K562 (cell line): ENCODE results near the gene ROMO1. TPM values are rescaled to one million over a fixed set of nuclear protein-coding genes. Genes with fewer than 3 reads are reported as not detected.

ENCODE experiments used
- ATAC-seq: fragments of 200-7000 bp; cut with Tn5 transposase; 3 replicates; pipeline ENCODE4 v1.9.1; 2020; ENCODE audit warnings: moderate library complexity
- BruUV-seq: library from RNA; stranded (reverse); fragments of 400-500 nt; replicated peaks from 2 replicates; lab custom pipeline; 2021; lab: Mats Ljungman, UMichigan
- CTCF ChIA-PET: fragments of 300-600 bp; formaldehyde crosslinking; extraction: SDS; loops from one replicate; lab custom pipeline; 2021; ENCODE audit warnings: low intra/inter-chr PET ratio; lab: Yijun Ruan, JAX
- POLR2A ChIA-PET: fragments of 300-600, 350-650 bp; sonication (Branson Sonifier 250); formaldehyde crosslinking; extraction: SDS; loops from one replicate; lab custom pipeline; 2021; ENCODE audit warnings: antibody characterized with exemption, inconsistent platforms; lab: Yijun Ruan, JAX
- DNase-seq, 4 experiments: peaks; one replicate each; pipeline versions ENCODE4 v3.0.0 to v3.0.0-alpha.2; 2011 to 2018; ENCODE audit warnings: low spot score in 3 of 4, mixed read lengths in 3 of 4; ENCODE audit errors: extremely low read depth in 1 of 4
- FAIRE-seq: peaks from 2 replicates; lab custom pipeline; 2011; peaks lifted over from hg19 to GRCh38; lab: Jason Lieb, UNC
- H2AFZ ChIP-seq: 2 replicates; pipeline ENCODE4 v1.6.0; 2011; ENCODE audit warnings: low read depth, low read length, control low read depth, inconsistent platforms
- H3K27ac ChIP-seq: fragments of 200-600 bp; 3 replicates; pipeline ENCODE4 v1.8.0; 2011; ENCODE audit warnings: low read depth, mild to moderate bottlenecking, control low read depth, inconsistent platforms, low read length, moderate library complexity, mixed read lengths; ENCODE audit errors: extremely low read depth
- H3K27me3 ChIP-seq, 2 experiments: fragments of 300-600 bp in 1 of 2; 2 replicates in 1 of 2; 3 replicates in 1 of 2; pipeline versions ENCODE4 v1.6.0 to v1.8.0; 2011; ENCODE audit warnings: inconsistent platforms in 2 of 2, low read length in 2 of 2, mild to moderate bottlenecking in 1 of 2, mixed read lengths in 1 of 2, moderate library complexity in 1 of 2; ENCODE audit not compliant: control insufficient read depth in 2 of 2, insufficient read depth in 2 of 2
- H3K36me3 ChIP-seq: fragments of 300-600 bp; 3 replicates; pipeline ENCODE4 v1.8.0; 2011; ENCODE audit warnings: mild to moderate bottlenecking, low read length, inconsistent platforms; ENCODE audit not compliant: control insufficient read depth, insufficient read depth
- H3K4me1 ChIP-seq, 2 experiments: fragments of 200-600 bp in 1 of 2; replicated peaks in 1 of 2; 2 replicates in 1 of 2; 3 replicates in 1 of 2; pipeline versions ENCODE4 v1.5.1 to v1.8.0; 2011; ENCODE audit warnings: inconsistent platforms in 2 of 2, low read length in 2 of 2, mild to moderate bottlenecking in 1 of 2, mixed read lengths in 1 of 2, moderate library complexity in 1 of 2; ENCODE audit not compliant: control insufficient read depth in 2 of 2, insufficient read depth in 2 of 2
- H3K4me2 ChIP-seq: 2 replicates; pipeline ENCODE4 v1.6.1; 2011; ENCODE audit warnings: low read length, control low read depth, inconsistent platforms, mixed read lengths; ENCODE audit not compliant: insufficient read depth
- H3K4me3 ChIP-seq: fragments of 200-600 bp; sonication (generic), shearing (Covaris generic); 2 replicates; pipeline ENCODE4 v1.5.1; 2016; ENCODE audit warnings: control low read depth, inconsistent platforms
- H3K79me2 ChIP-seq: fragments of 200-600 bp; 3 replicates; pipeline ENCODE4 v1.8.0; 2011; ENCODE audit warnings: low read length, inconsistent platforms; ENCODE audit not compliant: control insufficient read depth, insufficient read depth
- H3K9ac ChIP-seq, 2 experiments: 2 replicates each; pipeline versions ENCODE4 v1.6.0 to v1.6.1; 2011; ENCODE audit warnings: low read depth in 2 of 2, low read length in 2 of 2, control low read depth in 1 of 2, inconsistent platforms in 1 of 2, mild to moderate bottlenecking in 1 of 2, mixed read lengths in 1 of 2; ENCODE audit not compliant: insufficient read depth in 1 of 2
- H3K9me1 ChIP-seq: one replicate; pipeline ENCODE4 v1.6.0; 2011; ENCODE audit warnings: inconsistent platforms, mild to moderate bottlenecking, low read length, moderate library complexity; ENCODE audit not compliant: control insufficient read depth, insufficient read depth
- H3K9me3 ChIP-seq: replicated peaks from 2 replicates; pipeline ENCODE4 v1.5.1; 2011; ENCODE audit warnings: low read depth, low read length, inconsistent platforms; ENCODE audit not compliant: control insufficient read depth, insufficient read depth
- H4K20me1 ChIP-seq: replicated peaks from 2 replicates; pipeline ENCODE4 v1.6.1; 2011; ENCODE audit warnings: low read length, inconsistent platforms, mixed read lengths; ENCODE audit not compliant: control insufficient read depth, insufficient read depth
- C11orf30 ChIP-seq: fragments of 450-650 bp; IDR thresholded peaks from 2 replicates; pipeline ENCODE4 v1.6.1; 2016; ENCODE audit warnings: low read depth, mild to moderate bottlenecking
- MAFG ChIP-seq: fragments of 450-650 bp; conservative IDR thresholded peaks from 2 replicates; pipeline ENCODE4 v1.6.1; 2016; ENCODE audit warnings: missing genetic modification characterization, missing compliant biosample characterization
- NCOA6 ChIP-seq: fragments of 450-650 bp; IDR thresholded peaks from 2 replicates; pipeline ENCODE4 v1.6.1; 2017; ENCODE audit warnings: mild to moderate bottlenecking
- POLR2A ChIP-seq: fragments of 450-650 bp; conservative IDR thresholded peaks from 2 replicates; pipeline ENCODE4 v1.6.1; 2016
- POLR2AphosphoS5 ChIP-seq: IDR thresholded peaks from 2 replicates; pipeline ENCODE4 v1.6.1; 2011; ENCODE audit warnings: mild to moderate bottlenecking, low read depth, low read length, moderate library complexity; ENCODE audit not compliant: control insufficient read depth, insufficient read depth
- RBFOX2 ChIP-seq: fragments of 200-400 bp; formaldehyde crosslinking; IDR thresholded peaks from 2 replicates; pipeline ENCODE4 v1.6.1; 2017; ENCODE audit warnings: low read depth, mild to moderate bottlenecking, low read length, moderate library complexity
- SAP30 ChIP-seq: fragments of 200-600 bp; sonication (generic); IDR thresholded peaks from 2 replicates; pipeline ENCODE4 v1.6.1; 2012; ENCODE audit warnings: borderline replicate concordance, low read depth, mild to moderate bottlenecking, moderate library complexity, low read length, control low read depth, inconsistent platforms; ENCODE audit not compliant: insufficient read depth, poor library complexity, severe bottlenecking
- SUPT5H ChIP-seq: fragments of 450-650 bp; IDR thresholded peaks from 2 replicates; pipeline ENCODE4 v1.6.1; 2016
- ZNF316 ChIP-seq: fragments of 450-650 bp; IDR thresholded peaks from 2 replicates; pipeline ENCODE4 v1.6.1; 2016
- ZNF766 ChIP-seq: fragments of 200-800 bp; sonication (Bioruptor generic); conservative IDR thresholded peaks from 2 replicates; pipeline ENCODE4 v1.6.1; 2016; ENCODE audit warnings: missing genetic modification characterization, missing compliant biosample characterization
- WGBS: fragments of 100-300 bp; shearing (Covaris generic); methylation state at CpG from one replicate; pipeline ENCODE4 v1.1.6; 2016; ENCODE audit warnings: low coverage, mixed read lengths; ENCODE audit not compliant: insufficient coverage; ENCODE audit errors: missing lambda C conversion rate; 5-methylcytosine and 5-hydroxymethylcytosine counted together
- in situ Hi-C: fragments of 300-500 bp; cut with MboI; formaldehyde crosslinking; loops from 4 replicates; pipeline ENCODE4 v1.15.0; 2018; ENCODE audit warnings: inconsistent platforms, mixed read lengths
- intact Hi-C: fragments of 100-400 bp; cut with micrococcal nuclease; formaldehyde crosslinking; loops from 2 replicates; pipeline ENCODE4 v1.14.2; 2022
- polyA plus RNA-seq, 8 experiments: library from polyadenylated mRNA; depleted of rRNA in 4 of 8; stranded (reverse) in 5 of 8; unstranded in 3 of 8; fragments of >200 nt; fragmentation: Nextera tagmentation in 2 of 8; fragmentation: Illumina TruSeq in 1 of 8; extraction: Ambion mirVana in 2 of 8; extraction: Trizol in 1 of 8; gene quantifications; 2 replicates each; pipeline versions ENCODE4 v1.2.1 to v1.2.3, GENCODE V29; 2011 to 2014; ENCODE audit warnings: inconsistent platforms in 1 of 8, missing spikeins in 1 of 8
- total RNA-seq, 7 experiments: library from RNA; depleted of rRNA in 6 of 7; stranded (reverse); fragments of >200 nt in 6 of 7; fragmentation: Illumina TruSeq in 2 of 7; extraction: Trizol in 2 of 7; gene quantifications; 2 replicates each; pipeline versions ENCODE4 v1.2.1 to v1.2.3, GENCODE V29; 2011 to 2021; ENCODE audit warnings: low replicate concordance in 1 of 7
- TF ChIP-seq, protein P1 (sequence below): fragments of 450-650 bp; IDR thresholded peaks from 2 replicates; pipeline ENCODE4 v1.6.1; 2016; ENCODE audit warnings: mild to moderate bottlenecking, moderate library complexity

ROMO1 gene
- total and polyA plus RNA-seq, 9 of the 15 experiments (the other 6 are each of a cell fraction or from before 2014, with no cell fraction given), result 31.8 to 741 (median 226) TPM

- WGBS, result 91% methylated on average over 13 of the region's 13 CpGs
- peaks cover 86% of the 10 kb centered on the region for H3K79me2 ChIP-seq
- H3K4me3 ChIP-seq, result no peak overlapping the region
- CTCF ChIA-PET, result no interaction called here
- intact Hi-C loops (no loop called here), in situ Hi-C loops (no loop called here)
- no peaks in the 10 kb centered on the region for H3K9me3 ChIP-seq
- no peaks in the 10 kb centered on the region for H3K27me3 ChIP-seq
- BruUV-seq, result no TSS peak
- TF ChIP-seq POLR2A, result peak; percentile 10; the same call in 1 of the 2 replicates
- peak; percentile 26; the same call in 1 of the 2 replicates for TF ChIP-seq C11orf30
- no peak for TF ChIP-seq ZNF766
- TF ChIP-seq ZNF316, result peak; percentile 43
- TF ChIP-seq POLR2AphosphoS5, result peak; percentile 40; the same call in 1 of the 2 replicates
- TF ChIP-seq, protein P1, sequence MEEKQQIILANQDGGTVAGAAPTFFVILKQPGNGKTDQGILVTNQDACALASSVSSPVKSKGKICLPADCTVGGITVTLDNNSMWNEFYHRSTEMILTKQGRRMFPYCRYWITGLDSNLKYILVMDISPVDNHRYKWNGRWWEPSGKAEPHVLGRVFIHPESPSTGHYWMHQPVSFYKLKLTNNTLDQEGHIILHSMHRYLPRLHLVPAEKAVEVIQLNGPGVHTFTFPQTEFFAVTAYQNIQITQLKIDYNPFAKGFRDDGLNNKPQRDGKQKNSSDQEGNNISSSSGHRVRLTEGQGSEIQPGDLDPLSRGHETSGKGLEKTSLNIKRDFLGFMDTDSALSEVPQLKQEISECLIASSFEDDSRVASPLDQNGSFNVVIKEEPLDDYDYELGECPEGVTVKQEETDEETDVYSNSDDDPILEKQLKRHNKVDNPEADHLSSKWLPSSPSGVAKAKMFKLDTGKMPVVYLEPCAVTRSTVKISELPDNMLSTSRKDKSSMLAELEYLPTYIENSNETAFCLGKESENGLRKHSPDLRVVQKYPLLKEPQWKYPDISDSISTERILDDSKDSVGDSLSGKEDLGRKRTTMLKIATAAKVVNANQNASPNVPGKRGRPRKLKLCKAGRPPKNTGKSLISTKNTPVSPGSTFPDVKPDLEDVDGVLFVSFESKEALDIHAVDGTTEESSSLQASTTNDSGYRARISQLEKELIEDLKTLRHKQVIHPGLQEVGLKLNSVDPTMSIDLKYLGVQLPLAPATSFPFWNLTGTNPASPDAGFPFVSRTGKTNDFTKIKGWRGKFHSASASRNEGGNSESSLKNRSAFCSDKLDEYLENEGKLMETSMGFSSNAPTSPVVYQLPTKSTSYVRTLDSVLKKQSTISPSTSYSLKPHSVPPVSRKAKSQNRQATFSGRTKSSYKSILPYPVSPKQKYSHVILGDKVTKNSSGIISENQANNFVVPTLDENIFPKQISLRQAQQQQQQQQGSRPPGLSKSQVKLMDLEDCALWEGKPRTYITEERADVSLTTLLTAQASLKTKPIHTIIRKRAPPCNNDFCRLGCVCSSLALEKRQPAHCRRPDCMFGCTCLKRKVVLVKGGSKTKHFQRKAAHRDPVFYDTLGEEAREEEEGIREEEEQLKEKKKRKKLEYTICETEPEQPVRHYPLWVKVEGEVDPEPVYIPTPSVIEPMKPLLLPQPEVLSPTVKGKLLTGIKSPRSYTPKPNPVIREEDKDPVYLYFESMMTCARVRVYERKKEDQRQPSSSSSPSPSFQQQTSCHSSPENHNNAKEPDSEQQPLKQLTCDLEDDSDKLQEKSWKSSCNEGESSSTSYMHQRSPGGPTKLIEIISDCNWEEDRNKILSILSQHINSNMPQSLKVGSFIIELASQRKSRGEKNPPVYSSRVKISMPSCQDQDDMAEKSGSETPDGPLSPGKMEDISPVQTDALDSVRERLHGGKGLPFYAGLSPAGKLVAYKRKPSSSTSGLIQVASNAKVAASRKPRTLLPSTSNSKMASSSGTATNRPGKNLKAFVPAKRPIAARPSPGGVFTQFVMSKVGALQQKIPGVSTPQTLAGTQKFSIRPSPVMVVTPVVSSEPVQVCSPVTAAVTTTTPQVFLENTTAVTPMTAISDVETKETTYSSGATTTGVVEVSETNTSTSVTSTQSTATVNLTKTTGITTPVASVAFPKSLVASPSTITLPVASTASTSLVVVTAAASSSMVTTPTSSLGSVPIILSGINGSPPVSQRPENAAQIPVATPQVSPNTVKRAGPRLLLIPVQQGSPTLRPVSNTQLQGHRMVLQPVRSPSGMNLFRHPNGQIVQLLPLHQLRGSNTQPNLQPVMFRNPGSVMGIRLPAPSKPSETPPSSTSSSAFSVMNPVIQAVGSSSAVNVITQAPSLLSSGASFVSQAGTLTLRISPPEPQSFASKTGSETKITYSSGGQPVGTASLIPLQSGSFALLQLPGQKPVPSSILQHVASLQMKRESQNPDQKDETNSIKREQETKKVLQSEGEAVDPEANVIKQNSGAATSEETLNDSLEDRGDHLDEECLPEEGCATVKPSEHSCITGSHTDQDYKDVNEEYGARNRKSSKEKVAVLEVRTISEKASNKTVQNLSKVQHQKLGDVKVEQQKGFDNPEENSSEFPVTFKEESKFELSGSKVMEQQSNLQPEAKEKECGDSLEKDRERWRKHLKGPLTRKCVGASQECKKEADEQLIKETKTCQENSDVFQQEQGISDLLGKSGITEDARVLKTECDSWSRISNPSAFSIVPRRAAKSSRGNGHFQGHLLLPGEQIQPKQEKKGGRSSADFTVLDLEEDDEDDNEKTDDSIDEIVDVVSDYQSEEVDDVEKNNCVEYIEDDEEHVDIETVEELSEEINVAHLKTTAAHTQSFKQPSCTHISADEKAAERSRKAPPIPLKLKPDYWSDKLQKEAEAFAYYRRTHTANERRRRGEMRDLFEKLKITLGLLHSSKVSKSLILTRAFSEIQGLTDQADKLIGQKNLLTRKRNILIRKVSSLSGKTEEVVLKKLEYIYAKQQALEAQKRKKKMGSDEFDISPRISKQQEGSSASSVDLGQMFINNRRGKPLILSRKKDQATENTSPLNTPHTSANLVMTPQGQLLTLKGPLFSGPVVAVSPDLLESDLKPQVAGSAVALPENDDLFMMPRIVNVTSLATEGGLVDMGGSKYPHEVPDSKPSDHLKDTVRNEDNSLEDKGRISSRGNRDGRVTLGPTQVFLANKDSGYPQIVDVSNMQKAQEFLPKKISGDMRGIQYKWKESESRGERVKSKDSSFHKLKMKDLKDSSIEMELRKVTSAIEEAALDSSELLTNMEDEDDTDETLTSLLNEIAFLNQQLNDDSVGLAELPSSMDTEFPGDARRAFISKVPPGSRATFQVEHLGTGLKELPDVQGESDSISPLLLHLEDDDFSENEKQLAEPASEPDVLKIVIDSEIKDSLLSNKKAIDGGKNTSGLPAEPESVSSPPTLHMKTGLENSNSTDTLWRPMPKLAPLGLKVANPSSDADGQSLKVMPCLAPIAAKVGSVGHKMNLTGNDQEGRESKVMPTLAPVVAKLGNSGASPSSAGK, result no peak
- TF ChIP-seq SAP30, result no peak
- TF ChIP-seq MAFG, result 0 out of 2 replicates have a peak, but pooled peaks have one; percentile 16
- peak; percentile 46 for TF ChIP-seq SUPT5H
- TF ChIP-seq NCOA6, result no peak
- TF ChIP-seq RBFOX2, result peak; percentile 3
- DNase-seq (no peak), FAIRE-seq (no peak), ATAC-seq (no peak)
- POLR2A ChIA-PET, result interaction anchor here (0.6 to 7.4 kb wide), 9 partner anchors 8 to 455 kb away, joined by 3 to 102 read pairs (median 5); partner anchors contain the start of genes NFS1, RBM39 and ROMO1
- H3K4me2 ChIP-seq, result no peak overlapping the region
- H3K9ac ChIP-seq, result no peak overlapping the region
- H3K9me1 ChIP-seq, result no peaks in the 10 kb centered on the region
- H3K4me1 ChIP-seq, result no peaks in the 10 kb centered on the region
- H3K36me3 ChIP-seq, result peaks cover 95% of the 10 kb centered on the region
- no peak overlapping the region for H3K27ac ChIP-seq
- H2AFZ ChIP-seq, result no peak overlapping the region
- peaks cover 20% of the 10 kb centered on the region for H4K20me1 ChIP-seq
These were observed 25.4 kb downstream of the ROMO1 start for GRCh38 chr20:35724321-35725230.
